CD4-positive, alpha-beta T cell treated with Interleukin-15 for 1 hour (primary cell): ENCODE results near the gene VAT1.
"Not testable (repeated sequence)": the region's sequence is repeated elsewhere in the genome, so short reads cannot be mapped to it uniquely, and the experiment has no call there.

ENCODE experiments used
- DNase-seq: peaks from one replicate; pipeline ENCODE4 v3.0.0-alpha.2; 2020

The VAT1 gene

DNA sequence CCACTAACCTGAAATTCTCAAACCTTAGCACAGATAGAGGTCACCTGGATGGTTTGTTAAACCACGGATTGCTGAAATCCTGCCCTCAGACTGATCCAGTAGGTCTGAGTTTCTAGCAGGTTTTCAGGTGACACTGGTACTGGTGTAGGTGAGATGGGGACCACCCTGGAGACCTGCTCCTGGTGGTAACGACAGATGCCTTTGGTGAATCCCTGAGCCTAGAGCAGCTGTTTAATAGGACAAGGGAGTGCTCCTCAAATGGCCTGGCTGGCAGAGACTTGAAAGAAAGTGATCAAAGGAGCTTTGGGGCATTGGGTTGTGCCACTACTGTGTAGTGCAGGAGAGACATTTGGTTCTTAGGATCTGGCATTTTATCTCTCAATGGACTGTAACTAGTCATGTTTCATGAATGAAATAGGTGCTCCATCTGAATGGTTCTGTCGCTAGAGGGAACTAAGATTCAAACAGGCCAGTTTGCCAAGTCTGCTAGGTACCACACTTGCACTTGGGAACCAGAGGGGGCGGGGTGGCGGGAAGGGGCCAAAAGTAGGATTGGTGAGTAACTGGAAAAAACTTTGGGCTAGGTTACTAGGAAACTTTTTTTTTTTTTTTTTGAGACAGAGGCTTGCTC is 18.5 kb downstream of the VAT1 start:
- no peak for DNase-seq

GRCh38 chr17:43000894-43001293 is 21.3 kb downstream of the VAT1 start:
- DNase-seq = not testable (repeated sequence)

- no peak for DNase-seq
Observed at GRCh38 chr17:42999003-42999525, 23.1 kb downstream of the VAT1 start.

DNA sequence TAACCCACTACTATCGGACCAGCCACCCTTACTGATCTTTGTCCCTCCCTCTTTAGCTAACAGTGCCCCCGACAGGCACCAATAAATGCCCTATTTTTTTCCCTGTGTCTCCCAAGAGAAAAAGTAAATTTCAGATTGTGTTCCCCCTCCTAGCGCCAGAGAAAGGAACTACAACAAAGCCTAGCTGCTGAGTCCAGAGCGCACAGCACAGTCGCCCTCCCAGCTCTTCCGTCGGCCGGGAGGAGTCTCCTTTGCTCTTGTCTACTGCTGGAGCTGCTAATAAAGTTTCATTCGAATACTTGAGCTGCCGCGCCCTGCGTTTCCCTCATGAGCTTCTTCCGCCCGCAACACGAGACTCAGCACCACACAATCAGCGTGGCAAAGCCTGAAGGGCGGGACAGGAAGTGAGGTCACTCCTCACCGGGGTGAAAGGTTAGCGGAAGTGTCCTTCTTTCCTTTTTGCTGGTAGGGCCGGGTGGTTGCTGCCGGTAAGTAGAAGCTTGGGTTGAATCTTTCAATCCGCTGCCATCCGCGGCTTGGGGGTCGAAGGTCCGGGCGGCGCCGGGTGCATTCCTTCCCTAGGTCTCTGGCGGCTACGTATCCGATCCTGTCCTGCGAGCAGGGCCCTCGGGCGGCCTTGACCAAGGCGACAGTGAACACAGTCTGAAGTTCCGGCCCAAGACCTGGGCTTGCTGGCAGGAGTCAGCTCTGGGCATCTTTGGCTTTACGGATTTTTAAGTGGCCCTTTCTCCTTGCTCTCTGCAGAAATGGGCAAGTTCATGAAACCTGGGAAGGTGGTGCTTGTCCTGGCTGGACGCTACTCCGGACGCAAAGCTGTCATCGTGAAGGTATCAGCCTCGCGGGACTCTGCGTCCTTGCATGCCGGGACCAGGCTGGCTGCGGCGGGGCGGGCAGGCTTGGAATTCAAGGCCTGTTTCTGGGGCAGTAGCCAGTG is 23.9 kb downstream of the VAT1 start, which contains the start of gene RPL27:
TSS of gene RPL27 (plus strand) at position 436 of the 955 bp plus-strand sequence. CDS start at position 768, 332 bp downstream.
- peak; percentile 99 for DNase-seq

- no peak for DNase-seq
Observed at GRCh38 chr17:42997390-42997983, 24.7 kb downstream of the VAT1 start.

GRCh38 chr17:42993913-42994312 is 28.3 kb downstream of the VAT1 start:
- not testable (repeated sequence) for DNase-seq

- no peak for DNase-seq
Observed at GRCh38 chr17:42992872-42993271, 29.3 kb downstream of the VAT1 start.

- no peak for DNase-seq
Observed at GRCh38 chr17:42991471-42991870, 30.7 kb downstream of the VAT1 start.

DNA sequence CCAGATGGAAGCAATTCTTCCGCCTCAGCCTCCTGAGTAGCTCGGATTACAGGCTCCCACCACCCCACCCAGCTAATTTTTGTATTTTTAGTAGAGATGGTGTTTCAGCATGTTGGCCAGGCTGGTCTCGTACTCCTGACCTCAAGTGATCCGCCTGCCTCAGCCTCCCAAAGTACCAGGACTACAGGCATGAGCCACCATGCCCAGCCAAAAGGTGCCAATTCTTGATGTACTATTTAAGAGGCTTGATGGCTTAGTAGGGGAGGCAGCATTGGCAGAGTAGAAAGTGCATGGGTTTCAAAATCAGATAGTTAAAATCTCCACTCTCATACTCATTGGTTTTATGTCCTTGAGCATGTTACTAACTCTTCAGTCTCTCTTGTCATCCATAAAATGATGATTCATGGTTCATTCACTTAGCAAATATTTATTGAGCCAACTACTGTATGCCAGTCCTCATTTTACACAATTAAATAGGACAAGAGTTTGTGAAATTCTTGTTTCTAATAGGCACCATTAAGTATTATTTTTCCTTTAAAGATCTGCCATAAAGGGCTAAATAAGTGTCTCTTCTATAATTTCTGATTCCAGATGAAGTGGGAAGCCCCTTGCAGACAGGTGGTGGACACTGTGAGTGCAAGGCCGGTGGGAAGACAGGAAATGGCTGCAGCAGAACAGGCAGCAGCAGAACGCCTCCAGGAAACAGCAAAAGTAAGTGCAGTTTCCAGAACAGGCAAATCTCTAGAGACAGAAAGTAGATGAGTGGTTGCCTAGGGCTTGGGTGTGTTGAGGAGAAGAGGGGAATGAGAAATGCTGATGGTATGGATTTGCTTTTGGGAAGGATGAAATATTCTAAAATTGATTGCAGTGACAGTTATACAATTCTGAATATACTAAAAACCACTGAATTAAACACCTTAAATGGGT is 32.2 kb downstream of the VAT1 start:
- no peak for DNase-seq

DNA sequence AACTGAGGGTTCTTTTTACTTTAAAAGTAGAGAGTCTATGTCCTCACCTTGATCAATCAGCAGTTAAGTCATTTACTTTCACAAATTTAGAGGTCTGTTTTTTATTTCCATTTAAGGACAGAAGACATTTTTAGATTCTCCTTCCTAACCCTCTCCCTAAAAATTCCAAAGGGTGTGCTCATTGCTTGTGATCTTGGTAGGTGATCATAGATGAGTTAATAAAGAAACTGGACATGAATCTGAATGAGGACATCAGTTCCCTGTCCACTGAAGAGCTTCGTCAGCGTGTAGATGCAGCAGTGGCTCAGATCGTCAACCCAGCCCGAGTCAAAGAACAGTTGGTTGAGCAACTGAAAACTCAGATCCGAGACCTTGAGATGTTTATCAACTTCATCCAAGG is 33.0 kb downstream of the VAT1 start:
- DNase-seq = no peak

GRCh38 chr17:42985225-42985624 is 37.0 kb downstream of the VAT1 start:
- no peak for DNase-seq

GRCh38 chr17:42982266-42982665 is 39.9 kb downstream of the VAT1 start:
- no peak for DNase-seq

GRCh38 chr17:42980766-42981397 is 41.3 kb downstream of the VAT1 start:
- peak; percentile 61 for DNase-seq

- DNase-seq = peak; percentile 91
Observed at GRCh38 chr17:42980274-42980765, 41.9 kb downstream of the VAT1 start, which contains the start of gene RUNDC1. Gene RUNDC1 (plus strand): TSS chr17:42980565. CDS start chr17:42980577, 12 bp downstream.

DNA sequence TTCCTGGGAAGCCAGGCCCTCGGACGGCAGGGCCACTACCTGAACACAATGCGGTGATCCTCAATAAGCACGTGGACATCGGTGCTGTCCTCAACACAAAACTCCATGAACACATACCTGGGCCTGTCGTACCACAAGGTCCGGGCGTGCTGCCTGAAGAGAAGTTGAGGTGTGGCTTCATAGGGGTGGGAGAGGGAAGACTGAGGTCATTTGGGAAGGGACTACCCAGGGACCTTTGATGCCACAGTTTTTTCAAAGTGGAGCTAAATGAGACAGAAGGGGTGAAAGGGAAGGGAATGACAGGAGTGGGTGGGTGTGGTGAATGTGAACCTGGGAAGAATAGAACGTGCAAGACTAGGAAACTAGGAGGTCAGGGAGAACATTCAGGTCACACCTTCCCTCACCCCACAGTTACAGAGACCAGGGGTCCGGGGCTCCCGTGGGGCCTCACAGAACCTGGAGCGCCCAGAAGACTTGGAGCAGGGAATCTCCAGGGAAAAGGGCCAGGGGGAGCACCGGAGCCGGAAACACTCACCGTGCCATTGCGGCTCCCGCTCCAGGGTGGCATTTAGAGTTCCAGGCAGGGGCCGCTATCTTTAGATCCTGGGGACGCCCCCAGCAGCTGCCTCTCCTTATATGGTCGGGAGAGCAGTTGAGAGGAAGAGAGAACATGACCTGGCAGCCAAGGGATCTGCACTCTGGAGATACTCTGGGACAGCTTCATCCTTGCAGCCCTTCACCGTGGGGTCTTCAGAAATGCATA is 42.5 kb downstream of the VAT1 start, which contains the start of gene PTGES3L:
TSS of gene PTGES3L (minus strand) at position 570 of the 763 bp plus-strand sequence. CDS start at position 543, 27 bp downstream.
- peak; percentile 17 for DNase-seq

DNA sequence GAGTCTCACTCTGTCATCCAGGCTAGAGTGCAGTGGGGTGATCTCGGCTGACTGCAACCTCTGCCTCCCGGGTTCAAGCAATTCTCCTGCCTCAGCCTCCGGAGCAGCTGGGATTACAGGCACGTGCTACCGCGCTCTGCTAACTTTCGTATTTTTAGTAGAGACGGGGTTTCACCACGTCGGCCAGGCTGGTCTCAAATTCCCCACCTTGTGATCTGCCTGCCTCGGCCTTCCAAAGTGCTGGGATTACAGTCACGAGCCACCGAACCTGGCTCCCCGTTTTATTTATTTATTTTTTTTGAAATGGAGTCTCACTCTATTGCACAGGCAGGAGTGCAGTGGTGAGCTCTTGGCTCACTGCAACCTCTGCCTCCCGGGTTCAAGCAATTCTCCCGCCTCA is 46.5 kb downstream of the VAT1 start:
- DNase-seq = not testable (repeated sequence)

GRCh38 chr17:42975265-42975664 is 46.9 kb downstream of the VAT1 start:
- DNase-seq = no peak

DNA sequence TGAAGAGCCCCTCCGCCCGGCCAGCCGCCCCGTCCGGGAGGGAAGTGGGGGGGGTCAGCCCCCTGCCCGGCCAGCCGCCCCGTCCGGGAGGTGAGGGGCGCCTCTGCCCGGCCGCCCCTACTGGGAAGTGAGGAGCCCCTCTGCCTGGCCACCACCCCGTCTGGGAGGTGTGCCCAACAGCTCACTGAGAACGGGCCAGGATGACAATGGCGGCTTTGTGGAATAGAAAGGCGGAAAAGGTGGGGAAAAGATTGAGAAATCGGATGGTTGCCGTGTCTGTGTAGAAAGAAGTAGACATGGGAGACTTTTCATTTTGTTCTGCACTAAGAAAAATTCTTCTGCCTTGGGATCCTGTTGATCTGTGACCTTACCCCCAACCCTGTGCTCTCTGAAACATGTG is 48.9 kb downstream of the VAT1 start:
- DNase-seq = not testable (repeated sequence)

DNA sequence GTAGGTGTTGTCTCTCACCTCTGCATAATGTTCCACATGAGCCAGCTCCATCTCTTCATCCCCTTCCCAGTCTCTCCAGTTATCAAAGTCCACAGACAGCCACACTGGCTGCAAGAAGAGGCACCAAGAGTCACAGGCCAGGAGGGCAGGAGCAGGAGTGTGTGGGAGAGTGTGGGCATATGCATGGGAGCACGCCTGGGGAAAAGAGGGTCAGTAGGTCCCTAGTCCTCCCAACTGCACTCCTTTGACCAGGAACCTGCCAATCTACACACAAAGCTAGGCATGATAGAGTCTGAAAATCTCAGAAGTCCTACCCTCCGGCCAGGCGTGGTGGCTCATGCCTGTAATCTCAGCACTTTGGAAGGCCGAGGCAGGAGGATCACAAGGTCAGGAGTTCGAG is 50.6 kb downstream of the VAT1 start:
- DNase-seq = no peak

DNA sequence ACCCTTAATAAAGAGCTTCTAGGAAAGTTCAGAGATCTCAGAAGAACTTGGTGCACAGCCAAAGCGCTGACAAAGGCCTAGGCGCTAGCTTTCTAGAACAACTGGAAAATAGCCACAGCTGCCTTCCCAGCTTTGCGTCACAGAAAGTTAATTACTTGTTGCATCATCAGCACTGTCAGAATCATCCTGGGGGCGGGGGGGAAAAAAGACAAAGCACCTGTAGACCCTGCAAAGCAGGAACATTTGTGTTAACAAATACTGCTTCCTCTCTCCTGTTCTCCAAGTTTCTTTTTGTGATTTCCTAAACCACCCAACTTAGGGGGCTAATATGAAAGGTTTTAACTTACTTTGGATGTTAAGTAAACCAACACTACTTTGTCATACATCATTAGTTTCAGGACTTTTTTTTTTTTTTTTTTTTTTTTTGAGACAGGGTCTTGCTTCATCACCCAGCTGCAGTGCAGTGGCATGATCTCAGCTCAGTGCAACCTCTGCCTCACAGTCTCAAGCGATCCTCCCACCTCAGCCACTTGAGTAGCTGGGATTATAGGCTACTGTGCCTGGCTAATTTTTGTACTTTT is 53.1 kb downstream of the VAT1 start:
- DNase-seq = no peak
